Loucy (cell line): Measurements from ENCODE around the gene ASPM.
A peak's percentile ranks its signal among the peaks of the same experiment; 100 is the strongest.

ENCODE experiments used
- EZH2phosphoT487 ChIP-seq: fragments of 200-600 bp; IDR thresholded peaks from 2 replicates; pipeline ENCODE4 v1.6.1; 2018; ENCODE audit warnings: antibody characterized with exemption, mild to moderate bottlenecking, moderate library complexity, borderline replicate concordance
- TF ChIP-seq, protein P1 (sequence below): fragments of 200-600 bp; sonication (generic); conservative IDR thresholded peaks from 2 replicates; pipeline ENCODE4 v1.5.1; 2014; ENCODE audit warnings: mild to moderate bottlenecking, antibody characterized with exemption, low read length

DNA sequence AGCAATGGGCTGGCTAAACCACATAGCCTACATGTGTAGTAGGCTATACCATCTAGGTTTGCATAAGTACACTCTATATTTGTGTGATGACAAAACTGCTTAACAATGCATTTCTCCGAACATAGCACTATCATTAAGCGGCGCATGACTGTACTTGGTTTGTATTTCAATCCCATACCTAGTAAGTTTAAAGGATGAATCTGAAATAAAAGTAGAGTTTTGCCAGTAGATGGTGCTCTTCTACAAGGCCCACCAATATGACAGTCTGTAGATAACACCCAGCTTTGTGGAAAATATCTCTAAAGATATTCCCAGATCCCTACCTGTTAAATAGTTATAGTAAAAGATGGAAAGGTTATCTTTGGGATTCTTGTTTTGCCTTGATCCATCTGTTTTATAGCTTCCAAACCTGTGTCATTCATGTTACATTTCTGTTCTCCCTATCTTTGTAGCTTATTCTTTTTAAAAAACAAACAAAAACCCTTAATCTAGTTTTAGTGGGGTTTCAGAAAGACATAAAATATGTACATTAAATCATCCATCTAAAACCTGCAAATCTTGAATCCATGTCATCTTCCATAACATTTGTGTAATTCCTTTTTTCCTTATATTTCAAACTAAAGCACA lies 33.9 kb upstream of the ASPM start:
- TF ChIP-seq, protein P1, sequence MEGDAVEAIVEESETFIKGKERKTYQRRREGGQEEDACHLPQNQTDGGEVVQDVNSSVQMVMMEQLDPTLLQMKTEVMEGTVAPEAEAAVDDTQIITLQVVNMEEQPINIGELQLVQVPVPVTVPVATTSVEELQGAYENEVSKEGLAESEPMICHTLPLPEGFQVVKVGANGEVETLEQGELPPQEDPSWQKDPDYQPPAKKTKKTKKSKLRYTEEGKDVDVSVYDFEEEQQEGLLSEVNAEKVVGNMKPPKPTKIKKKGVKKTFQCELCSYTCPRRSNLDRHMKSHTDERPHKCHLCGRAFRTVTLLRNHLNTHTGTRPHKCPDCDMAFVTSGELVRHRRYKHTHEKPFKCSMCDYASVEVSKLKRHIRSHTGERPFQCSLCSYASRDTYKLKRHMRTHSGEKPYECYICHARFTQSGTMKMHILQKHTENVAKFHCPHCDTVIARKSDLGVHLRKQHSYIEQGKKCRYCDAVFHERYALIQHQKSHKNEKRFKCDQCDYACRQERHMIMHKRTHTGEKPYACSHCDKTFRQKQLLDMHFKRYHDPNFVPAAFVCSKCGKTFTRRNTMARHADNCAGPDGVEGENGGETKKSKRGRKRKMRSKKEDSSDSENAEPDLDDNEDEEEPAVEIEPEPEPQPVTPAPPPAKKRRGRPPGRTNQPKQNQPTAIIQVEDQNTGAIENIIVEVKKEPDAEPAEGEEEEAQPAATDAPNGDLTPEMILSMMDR: peak; percentile 87
- TF ChIP-seq EZH2phosphoT487: no peak
